ENCODE results near the gene TEN1.

GRCh38 chr17:76007131-76007849, 28.2 kb downstream of the TEN1 start:
- TF ChIP-seq CTCF (conservative IDR thresholded peaks at IDR 0.05; ENCODE audit: low read depth, low read length) = no peak
- TF ChIP-seq SMC3 (IDR thresholded peaks at IDR 0.05; ENCODE audit: low read depth, low read length) = no peak
- no peak for TF ChIP-seq POLR2A (IDR thresholded peaks at IDR 0.05; ENCODE audit: low read depth, low read length)
- no peak for TF ChIP-seq RAD21 (IDR thresholded peaks at IDR 0.05; ENCODE audit: low read length)
- no peak for TF ChIP-seq ELK1 (IDR thresholded peaks at IDR 0.05; ENCODE audit: borderline replicate concordance, low read depth, low read length)
- TF ChIP-seq MAFK (IDR thresholded peaks at IDR 0.05; ENCODE audit: low read depth, low read length) = no peak
- no peak for TF ChIP-seq CEBPB (IDR thresholded peaks at IDR 0.05; ENCODE audit: low read depth, low read length)
- TF ChIP-seq FOS (IDR thresholded peaks at IDR 0.05; ENCODE audit: low read depth, low read length) = no peak
- no peak for TF ChIP-seq RCOR1 (IDR thresholded peaks at IDR 0.05; ENCODE audit: insufficient replicate concordance, low read length)
- TF ChIP-seq USF2 (IDR thresholded peaks at IDR 0.05; ENCODE audit: low read depth, low read length) = no peak
